Esophagus squamous epithelium (tissue), 4 donors: Measurements from ENCODE around the gene ASPHD2.

Source experiments
- POLR2A ChIP-seq, 4 donors: fragments of 450-650 bp; IDR thresholded peaks; one replicate each; pipeline ENCODE4 v1.6.1; 2017; ENCODE audit warnings: antibody characterized with exemption in 4 of 4, mild to moderate bottlenecking in 4 of 4, moderate library complexity in 3 of 4
- TF ChIP-seq, protein P1 (sequence below), 6 experiments: fragments of 450-650 bp in 4 of 6; fragments of 200-600 bp in 2 of 6; sonication (generic) in 2 of 6; IDR thresholded peaks; one replicate each; pipeline ENCODE4 v1.5.1; 2016 to 2019; ENCODE audit warnings: antibody characterized with exemption in 6 of 6, mild to moderate bottlenecking in 4 of 6, moderate library complexity in 4 of 6

GRCh38 chr22:26406118-26406517, 22.9 kb upstream of the ASPHD2 start:
- no peak for TF ChIP-seq POLR2A (IDR thresholded peaks at IDR 0.05)
- TF ChIP-seq, protein P1, sequence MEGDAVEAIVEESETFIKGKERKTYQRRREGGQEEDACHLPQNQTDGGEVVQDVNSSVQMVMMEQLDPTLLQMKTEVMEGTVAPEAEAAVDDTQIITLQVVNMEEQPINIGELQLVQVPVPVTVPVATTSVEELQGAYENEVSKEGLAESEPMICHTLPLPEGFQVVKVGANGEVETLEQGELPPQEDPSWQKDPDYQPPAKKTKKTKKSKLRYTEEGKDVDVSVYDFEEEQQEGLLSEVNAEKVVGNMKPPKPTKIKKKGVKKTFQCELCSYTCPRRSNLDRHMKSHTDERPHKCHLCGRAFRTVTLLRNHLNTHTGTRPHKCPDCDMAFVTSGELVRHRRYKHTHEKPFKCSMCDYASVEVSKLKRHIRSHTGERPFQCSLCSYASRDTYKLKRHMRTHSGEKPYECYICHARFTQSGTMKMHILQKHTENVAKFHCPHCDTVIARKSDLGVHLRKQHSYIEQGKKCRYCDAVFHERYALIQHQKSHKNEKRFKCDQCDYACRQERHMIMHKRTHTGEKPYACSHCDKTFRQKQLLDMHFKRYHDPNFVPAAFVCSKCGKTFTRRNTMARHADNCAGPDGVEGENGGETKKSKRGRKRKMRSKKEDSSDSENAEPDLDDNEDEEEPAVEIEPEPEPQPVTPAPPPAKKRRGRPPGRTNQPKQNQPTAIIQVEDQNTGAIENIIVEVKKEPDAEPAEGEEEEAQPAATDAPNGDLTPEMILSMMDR (IDR thresholded peaks at IDR 0.05) = no peak
